ENCODE data around the gene BDNF.
"Not testable (repeated sequence)": the region's sequence is repeated elsewhere in the genome, so short reads cannot be mapped to it uniquely, and the experiment has no call there.

The BDNF gene

DNA sequence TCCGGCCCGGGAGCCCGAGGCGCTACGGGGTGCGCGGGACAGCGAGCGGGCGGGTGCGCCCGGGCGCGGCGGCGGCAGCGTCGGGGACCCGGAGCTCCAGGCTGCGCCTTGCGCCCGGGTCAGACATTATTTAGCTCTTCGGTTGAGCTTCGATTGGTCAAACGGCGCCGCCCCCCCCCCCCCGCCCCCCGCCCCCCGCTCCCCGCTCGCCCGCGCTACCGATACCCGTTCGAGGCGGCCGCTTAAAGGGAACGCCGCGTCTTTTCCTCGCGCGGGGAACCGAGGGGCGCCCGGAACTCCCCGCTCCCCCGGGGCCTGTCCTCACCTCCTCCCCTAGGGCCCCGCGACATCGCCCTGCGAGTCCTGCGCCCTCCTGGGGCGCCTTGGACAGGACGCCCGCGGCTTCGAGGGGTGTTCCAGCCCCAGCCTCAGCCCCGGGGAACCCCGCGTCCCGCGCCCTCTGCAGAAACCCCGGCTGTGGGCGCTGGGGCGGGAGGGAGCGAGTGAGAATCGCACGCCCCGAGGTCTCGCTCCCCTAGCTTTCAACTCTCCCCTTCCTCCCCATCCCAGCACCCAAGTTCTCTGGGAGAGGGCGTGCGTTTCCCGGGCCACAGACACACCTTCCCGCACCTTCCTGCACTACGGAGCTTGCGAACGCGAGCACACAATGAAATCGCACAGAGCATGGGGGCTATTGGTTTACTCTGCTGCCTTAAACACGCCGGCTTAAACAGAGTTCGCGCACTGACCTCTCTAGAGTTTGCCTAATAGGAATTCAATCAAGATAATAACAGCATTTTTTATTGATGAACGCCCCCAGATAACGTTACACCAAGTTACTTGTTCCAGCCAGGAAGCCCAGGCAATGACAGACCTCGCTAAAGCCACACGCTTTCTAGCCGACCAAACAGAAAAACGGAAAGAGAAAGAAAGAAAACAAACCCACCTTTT lies at the start of gene BDNF:
TSS of gene BDNF (minus strand) at position 105 of the 951 bp plus-strand sequence. CDS start 41,891 bp downstream, outside the sequence.
- DNase-seq (ENCODE audit: low read depth) = no peak

GRCh38 chr11:27740362-27741013 lies 40.2 kb upstream of the BDNF start:
- DNase-seq (ENCODE audit: low read depth) = no peak

DNA sequence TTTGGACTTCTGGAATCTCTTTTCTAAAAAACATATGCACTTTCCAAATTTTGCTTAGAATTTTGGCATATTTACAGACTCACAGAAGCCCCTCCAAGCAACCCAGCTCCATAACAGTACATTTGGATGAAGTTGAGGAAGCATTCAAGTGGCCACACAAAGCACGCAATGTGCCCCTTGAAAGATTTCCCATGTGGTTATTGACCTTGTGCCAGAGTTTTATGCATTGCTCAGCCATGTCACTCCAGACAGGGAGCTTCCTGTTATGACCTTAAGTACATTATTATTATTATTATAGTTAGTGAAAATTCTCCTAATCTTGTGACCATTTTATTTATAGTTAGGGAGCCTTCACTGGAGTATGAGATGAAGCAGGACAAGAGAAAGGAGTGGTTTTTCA lies 35.0 kb upstream of the BDNF start:
- DNase-seq (ENCODE audit: low read depth) = no peak

- not testable (repeated sequence) for DNase-seq (ENCODE audit: low read depth)
Measured at GRCh38 chr11:27731803-27732202, 31.5 kb upstream of the BDNF start.

- DNase-seq (ENCODE audit: low read depth) = no peak
Measured at GRCh38 chr11:27726981-27727380, 26.7 kb upstream of the BDNF start.

DNA sequence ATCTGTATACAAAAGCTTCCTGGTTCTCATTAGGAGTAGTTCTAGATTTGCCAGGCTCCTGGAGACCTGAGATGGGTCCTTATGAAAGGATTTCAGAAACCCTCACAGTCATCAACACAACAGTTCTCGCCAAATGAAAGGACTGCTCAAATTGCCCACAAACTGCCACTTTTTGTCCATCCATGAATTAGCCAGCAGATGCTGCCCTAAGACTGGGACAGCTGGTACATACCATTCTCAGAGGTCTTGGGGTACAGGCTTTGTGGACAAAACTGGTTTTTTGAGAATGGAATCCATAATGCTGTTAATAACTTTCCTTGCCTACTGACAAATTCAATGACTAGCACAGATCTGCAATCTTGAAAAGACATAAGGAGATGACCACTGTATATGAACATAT lies 23.4 kb upstream of the BDNF start:
- no peak for DNase-seq (ENCODE audit: low read depth)

GRCh38 chr11:27722953-27723344 lies 22.7 kb upstream of the BDNF start:
- no peak for DNase-seq (ENCODE audit: low read depth)

- no peak for DNase-seq (ENCODE audit: low read depth)
Measured at GRCh38 chr11:27722117-27722952, 22.1 kb upstream of the BDNF start.

DNA sequence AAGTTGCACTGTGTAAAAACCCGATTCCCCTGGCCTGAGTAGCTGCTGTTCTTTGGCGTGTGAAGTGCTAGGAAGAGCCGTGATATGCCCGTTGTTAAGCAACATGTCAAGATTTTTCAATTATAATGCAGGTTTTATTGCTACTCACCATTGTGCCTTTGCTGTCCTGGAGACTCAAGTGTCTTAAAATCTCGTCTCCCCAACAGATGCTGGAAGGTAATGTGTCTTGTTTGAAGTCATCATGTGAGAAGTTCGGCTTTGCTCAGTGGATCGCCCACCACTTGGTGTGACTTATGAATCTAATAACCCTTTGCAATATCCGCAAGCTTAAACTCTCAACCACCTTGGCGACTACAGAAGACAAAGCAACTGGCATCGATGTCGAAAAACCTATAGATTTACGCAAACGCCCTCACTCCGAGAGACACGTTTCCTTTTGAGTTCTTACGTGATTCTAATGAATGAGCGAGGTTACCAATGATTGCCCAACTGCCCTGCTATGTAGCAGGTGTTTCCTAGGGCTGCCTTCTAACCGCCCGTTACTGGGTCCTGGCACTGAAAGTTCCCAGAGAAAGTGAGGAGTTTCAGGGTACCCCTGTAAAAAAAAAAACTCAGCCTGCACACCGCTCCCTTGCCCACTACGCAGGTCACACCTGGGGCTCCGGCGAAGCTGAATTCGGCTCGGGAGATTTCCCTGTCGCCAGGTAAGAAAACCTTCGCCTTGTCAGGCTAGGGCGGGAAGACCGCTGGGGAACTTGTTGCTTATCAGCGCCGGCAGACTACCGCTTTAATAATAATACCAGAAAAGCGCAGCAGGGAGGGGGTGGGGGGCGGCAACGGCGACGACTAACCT lies 21.2 kb upstream of the BDNF start:
- DNase-seq (ENCODE audit: low read depth) = no peak

- DNase-seq (ENCODE audit: low read depth) = no peak
Measured at GRCh38 chr11:27720277-27720830, 20.1 kb upstream of the BDNF start.

- no peak for DNase-seq (ENCODE audit: low read depth)
Measured at GRCh38 chr11:27719546-27719925, 19.3 kb upstream of the BDNF start.

DNA sequence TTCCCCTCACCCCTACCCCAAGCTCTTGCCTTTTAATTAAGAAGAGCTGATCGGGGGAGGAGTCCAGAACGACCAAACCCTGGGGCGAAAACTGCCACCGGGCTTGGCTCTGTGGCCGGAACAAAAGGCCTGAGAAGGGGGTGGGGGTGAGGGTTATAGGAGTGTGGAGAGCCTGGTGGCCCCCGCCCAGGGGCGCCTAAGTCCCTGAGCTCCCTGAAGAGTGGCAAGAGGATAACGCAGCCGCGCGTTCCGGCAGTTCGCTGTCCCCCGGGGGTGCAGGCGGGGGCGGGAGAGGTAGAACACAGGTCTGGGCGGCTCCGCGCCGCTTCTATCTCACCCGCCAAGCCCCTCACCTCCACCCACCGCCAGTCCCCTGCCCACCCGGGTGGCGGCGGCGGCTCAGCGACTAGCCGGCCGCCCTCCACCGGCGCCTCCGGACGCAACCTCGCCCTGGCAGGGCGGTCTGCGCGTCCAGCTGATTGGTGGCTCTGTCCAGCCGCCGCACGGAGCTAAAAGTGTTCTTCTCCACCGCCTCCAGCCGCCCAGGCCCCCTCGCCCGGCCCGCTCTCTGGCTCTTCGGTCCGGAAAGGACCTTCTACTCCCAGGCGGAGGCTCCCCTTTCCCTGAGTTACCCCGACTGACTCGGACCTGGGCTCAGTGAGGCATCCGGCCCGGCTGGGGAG lies 18.7 kb upstream of the BDNF start:
- DNase-seq (ENCODE audit: low read depth) = no peak

GRCh38 chr11:27718346-27718862 lies 18.1 kb upstream of the BDNF start:
- no peak for DNase-seq (ENCODE audit: low read depth)

DNA sequence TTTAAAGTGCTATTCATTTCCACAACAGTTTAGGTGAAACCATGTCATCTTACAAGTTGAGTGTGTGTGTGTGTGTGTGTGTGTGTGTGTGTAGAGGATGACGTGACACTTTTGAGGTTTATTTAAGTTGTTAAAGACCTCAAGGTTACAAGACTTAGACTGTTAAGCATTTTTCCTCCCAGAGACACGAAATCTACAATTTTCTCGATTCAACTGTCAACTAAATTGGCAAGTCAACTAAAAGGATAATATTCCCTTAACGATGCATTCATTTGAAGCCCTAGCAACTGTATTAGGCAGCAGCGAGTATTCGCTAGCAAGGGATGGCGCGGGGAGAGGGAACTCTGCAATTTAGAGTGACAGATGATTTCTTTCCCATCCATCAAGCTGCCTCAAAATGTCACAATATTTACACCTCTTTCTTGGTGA lies 17.6 kb upstream of the BDNF start:
- DNase-seq (ENCODE audit: low read depth) = no peak

GRCh38 chr11:27717377-27717776 lies 17.1 kb upstream of the BDNF start:
- no peak for DNase-seq (ENCODE audit: low read depth)

- no peak for DNase-seq (ENCODE audit: low read depth)
Measured at GRCh38 chr11:27716835-27717234, 16.6 kb upstream of the BDNF start.

GRCh38 chr11:27716216-27716615 lies 16.0 kb upstream of the BDNF start:
- no peak for DNase-seq (ENCODE audit: low read depth)

- DNase-seq (ENCODE audit: low read depth) = no peak
Measured at GRCh38 chr11:27711725-27712124, 11.5 kb upstream of the BDNF start.

- no peak for DNase-seq (ENCODE audit: low read depth)
Measured at GRCh38 chr11:27710536-27710935, 10.3 kb upstream of the BDNF start.

GRCh38 chr11:27707676-27708075 lies 7.4 kb upstream of the BDNF start:
- DNase-seq (ENCODE audit: low read depth) = no peak
